Erythroblast (primary cell): ENCODE results near the gene HPCAL1.

Experiments used
- GATA1 ChIP-seq: IDR thresholded peaks from 2 replicates; pipeline ENCODE4 v1.6.1; 2011; ENCODE audit warnings: low read depth, mild to moderate bottlenecking, control low read depth, low read length, moderate library complexity
- POLR2A ChIP-seq: IDR thresholded peaks from 2 replicates; pipeline ENCODE4 v1.6.1; 2011; ENCODE audit warnings: mild to moderate bottlenecking, low read length

DNA sequence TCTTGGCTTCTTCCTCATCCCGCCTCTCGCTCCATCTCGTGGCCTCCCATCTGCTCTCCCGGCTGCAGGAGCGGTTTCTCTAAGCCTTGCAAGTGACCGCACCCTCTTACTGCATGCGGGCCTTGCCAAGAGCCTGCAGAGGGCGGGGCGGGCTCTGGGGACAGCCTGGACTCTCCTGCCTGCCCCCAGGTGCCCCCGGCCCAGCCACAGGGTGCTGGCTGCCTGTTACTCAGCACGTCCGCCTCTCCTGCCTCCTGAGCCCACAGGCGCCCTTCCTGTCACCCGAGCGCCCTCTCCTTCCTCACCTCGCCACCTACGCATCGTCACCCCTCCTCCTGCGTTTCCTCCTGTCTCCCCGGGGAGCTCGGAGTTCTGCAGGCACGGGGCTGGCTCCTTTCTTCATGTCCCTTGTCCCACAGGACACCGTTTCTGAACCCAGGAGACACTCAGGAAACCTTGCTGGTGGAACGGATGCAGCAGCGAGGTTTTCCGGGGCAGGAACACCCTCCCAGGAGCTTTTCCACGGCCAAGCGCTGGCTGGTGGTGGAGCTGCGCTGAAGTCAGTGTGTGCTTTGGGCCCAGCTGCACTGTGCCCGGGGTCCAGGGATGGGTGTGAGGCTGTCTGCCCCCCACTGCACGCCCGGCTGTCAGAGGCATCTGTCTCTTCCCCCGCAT, 28.5 kb downstream of the HPCAL1 start:
- TF ChIP-seq POLR2A (no peak), GATA1 (no peak)
